GM18511 (cell line): Measurements from ENCODE around the gene GOLGA6L10.
"Not testable (repeated sequence)": the region's sequence is repeated elsewhere in the genome, so short reads cannot be mapped to it uniquely, and the experiment has no call there.

Experiments
- ATAC-seq: cut with Tn5 transposase; IDR thresholded peaks from one replicate; pipeline ENCODE4 v1.9.1; 2021; ENCODE audit warnings: mild to moderate bottlenecking, moderate library complexity; ENCODE audit not compliant: unreplicated experiment

The GOLGA6L10 gene

DNA sequence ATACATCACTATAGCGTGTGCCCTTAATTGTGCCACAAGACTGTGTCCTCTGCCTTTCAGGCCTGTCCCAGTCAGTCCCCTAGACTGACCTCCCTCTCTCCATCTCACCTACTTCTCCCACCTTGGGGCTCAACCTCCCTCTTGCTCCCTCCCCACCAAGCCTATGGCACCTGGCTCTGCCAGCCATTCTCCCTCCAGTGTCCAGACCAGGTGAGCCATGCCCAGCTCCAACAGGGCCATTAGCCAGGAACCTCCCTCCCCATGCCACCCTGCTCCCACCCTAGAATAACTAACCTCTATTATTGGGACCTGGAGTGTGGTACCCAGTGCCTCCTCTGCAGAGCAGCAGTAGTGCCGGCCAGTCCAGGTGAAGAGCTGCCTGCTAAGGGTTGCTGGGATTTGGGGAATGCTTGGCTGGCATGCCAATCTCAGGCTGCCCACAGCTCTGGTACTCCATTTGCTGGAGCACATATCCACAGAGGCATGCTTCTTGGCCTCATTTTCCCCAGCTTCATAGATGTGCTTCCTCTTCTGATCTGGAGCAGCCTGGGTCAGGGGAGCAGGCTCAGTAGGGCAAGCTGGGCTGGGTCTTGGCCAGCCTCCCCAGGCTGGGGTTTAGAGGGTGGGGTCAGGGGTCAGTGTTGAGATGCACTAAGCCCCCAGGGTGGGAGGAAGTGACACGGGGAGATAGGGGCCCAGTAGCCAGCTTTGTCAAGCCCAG is 47.8 kb downstream of the GOLGA6L10 start:
- no peak for ATAC-seq

DNA sequence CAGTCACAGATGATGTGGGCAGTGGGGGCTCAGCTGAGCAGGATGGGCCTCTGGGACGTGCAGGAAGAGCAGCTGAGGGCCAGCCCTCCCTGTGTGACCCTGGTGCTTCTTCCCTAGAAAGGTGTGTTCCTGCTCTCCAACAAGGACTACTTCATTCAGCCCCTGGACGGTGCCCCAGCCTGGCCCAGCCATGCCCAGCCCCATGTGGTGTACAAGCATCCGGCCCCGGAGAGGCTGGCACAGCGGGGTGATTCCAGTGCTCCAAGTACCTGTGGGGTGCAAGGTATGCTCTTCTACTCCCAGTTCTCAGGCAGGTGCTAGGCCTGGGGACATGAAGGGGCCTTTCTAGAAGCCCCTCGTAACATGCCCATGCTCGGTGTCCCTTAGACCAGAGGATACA is 48.4 kb downstream of the GOLGA6L10 start:
- no peak for ATAC-seq

DNA sequence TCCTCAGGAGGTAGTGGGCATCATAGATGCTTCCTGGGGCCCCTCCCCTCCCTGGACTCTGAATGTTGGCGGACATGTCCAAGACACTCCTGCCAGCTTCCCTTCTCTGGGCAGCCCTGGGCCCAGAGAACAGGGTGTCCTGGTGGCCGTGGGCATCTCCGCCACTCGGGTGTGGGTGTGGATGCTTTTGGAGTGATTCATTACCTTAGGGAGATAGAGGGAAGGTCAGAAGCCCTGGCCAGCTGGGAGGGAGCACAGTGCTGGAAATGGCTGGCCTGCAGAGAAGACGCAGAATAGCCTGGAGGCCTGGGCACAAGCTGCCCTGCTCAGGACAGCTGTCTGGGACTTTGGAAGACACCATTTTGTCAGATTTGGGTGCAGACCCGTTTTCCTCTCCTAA is 48.9 kb downstream of the GOLGA6L10 start:
- not testable (repeated sequence) for ATAC-seq

GRCh38 chr15:82299511-82299914 is 49.8 kb downstream of the GOLGA6L10 start:
- ATAC-seq, result not testable (repeated sequence)

DNA sequence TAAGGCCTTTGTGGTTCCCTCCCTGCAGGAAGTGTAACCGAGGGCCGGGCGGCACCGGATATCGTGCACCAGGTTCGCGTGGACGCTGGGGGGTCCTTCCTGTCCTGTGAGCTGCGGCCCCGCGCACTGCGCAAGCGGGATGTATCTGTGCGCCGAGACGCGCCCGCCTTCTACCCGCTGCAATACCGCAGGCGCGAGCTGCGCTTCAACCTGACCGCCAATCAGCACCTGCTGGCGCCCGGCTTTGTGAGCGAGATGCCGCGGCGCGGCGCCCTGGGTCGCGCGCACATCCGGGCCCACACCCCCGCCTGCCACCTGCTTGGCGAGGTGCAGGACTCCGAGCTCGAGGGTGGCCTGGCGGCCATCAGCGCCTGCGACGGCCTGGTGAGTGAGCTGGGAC is 50.8 kb downstream of the GOLGA6L10 start:
- no peak for ATAC-seq

DNA sequence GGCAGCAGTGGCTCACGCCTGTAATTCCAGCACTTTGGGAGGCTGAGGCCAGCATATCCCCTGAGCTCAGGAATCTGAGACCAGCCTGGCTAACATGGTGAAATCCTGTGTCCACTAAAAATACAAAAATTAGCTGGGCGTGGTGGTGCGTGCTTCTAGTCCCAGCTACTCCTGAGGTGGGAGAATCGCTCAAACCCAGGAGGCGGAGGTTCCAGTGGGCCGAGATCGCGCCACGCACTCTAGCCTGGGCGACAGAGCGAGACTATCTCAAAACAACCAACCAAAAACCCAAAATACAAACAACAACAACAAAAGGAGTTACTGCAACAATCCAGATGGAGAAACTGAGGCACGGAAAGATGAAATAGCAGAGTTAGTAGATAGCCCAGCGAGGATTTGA is 51.2 kb downstream of the GOLGA6L10 start:
- ATAC-seq, result no peak

DNA sequence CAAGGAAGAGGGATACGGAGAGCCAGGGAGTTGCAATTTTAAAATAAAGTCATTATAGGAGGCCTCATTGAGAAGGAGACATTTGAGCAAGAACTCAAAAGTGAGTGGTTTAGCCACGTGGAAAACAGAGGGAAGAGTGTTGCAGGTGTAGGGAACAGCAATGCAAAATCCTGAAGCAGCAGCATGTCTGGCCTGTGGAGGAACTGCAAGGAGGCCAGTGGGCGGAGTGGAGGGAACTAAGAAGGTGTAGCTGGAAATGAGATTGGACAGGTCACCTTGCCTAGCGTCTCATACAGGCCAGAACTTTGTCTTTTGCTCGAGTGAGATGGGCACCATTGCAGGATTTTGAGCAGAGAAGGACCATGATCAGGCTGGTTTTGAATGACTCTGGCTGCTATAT is 51.7 kb downstream of the GOLGA6L10 start:
- ATAC-seq, result no peak

DNA sequence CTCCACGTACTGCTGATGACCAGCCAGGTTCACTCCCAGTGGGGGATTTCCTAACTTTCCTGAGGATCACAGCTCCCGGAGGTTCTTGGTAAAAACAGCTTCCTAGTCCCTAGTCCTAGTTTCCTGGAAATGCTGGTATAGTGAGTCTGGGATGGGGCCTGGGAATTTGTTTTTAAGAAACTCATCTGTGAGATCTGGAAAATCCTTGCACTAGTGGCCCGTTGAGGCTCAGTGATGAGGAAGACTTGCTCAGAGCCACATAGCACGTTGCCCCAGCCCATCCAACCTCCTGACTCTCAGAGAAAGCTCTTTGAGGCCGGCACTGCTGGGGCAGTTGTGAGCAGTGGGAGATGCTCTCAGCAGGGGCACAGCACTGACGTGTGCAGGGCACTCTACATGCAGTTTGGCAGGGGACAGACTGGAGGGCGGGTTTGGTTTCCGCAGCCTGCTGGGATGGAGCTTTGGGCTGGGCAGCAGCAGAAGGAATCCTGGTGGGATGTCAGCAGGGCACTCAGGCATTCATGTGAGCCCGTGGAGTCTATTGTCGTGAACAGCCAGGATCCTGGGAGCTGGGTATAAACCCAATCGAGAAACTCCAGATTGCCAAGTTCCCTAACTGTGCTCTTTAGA is 55.1 kb downstream of the GOLGA6L10 start:
- ATAC-seq, result no peak

DNA sequence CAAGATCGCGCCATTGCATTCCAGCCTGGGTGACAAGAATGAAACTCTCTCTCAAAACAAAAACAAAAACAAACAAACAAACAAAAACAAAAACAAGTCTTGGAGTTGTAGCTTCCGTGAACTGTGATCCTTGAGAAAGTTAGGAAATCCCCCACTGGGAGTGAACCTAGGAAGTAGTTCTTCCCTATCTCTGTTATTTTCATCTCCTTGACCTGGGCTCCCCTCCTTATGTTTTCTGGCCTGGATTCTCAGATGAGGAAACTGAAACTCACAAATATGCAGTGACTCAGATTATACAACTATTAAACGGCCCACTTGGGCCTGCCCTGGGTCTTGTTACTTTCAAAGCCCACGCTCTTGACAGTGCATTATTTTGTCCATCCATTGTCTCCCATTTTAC is 57.0 kb downstream of the GOLGA6L10 start:
- ATAC-seq, result no peak
